HG03520 (cell line): ENCODE measurements around the gene SLC6A16.
"Not testable (repeated sequence)": the region's sequence is repeated elsewhere in the genome, so short reads cannot be mapped to it uniquely, and the experiment has no call there.

Experiments
- ATAC-seq: cut with Tn5 transposase; IDR thresholded peaks from one replicate; pipeline ENCODE4 v1.9.1; 2021; ENCODE audit warnings: mild to moderate bottlenecking, moderate library complexity; ENCODE audit not compliant: unreplicated experiment

SLC6A16 gene

GRCh38 chr19:49347191-49347590 is 22.2 kb upstream of the SLC6A16 start:
- ATAC-seq = no peak

- ATAC-seq = no peak
These were observed 19.8 kb upstream of the SLC6A16 start for GRCh38 chr19:49344505-49345423.

GRCh38 chr19:49343123-49343522 is 18.1 kb upstream of the SLC6A16 start:
- no peak for ATAC-seq

DNA sequence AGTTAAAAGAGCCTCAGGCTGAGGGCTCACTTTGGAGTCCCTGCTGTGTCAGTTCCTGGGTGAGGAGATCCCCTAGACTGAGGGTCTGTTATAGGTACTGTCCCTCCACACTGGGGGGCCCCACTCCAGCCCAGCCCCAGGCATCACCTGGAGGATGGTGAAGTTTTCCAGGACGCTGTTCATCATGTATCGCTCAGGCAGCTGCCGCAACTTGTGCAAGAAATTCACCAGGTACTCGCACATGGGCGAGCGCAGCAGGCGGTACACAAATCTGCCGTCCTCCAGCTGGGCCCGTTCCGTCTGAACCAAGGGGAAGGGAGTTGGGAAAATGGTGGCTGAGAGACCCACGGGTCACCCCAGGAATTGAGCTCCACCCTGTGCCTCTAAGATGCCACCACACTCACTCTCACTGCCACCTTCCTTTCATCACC is 17.3 kb upstream of the SLC6A16 start:
- ATAC-seq = no peak

DNA sequence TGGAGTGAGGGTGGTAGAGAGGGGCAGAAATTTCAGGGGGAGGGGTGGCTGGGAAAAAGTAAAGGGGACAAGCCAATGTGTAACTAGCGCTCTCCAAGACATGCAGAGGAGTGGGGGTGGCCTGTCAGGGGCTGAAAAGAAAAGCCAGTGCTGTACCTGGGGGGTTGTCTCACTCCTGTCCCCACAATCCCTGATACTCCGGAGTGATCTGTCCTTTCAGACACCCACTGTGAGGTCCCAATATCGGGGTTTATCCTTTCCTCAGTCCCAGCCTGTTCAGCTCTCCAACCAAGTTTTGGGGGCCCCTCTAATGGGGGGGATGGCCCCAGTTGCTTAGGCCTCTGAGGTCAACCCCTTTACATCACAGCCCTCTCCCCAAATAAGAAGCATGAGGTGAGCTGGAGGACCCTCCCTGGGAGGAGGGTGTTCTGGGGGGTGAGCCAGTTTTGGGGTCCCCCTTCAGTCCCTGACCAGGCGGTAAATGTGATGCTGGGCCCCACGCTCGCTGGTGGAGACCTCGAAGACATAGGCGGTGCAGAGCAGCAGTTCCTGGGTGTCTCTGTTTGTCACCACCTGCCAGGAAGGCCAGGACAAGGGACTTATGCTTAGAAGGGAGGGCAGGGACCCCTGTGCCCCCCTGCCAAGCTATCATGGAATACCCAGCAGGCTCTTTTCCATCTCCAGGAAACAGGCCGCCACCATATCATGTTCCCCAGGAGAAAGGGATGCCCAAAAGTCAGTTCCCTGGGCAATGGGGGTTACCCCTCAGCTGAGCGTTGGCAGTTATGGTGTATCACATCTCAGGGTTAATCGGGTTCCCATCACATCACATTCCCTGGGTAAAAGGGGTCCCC is 16.1 kb upstream of the SLC6A16 start:
- ATAC-seq = no peak

DNA sequence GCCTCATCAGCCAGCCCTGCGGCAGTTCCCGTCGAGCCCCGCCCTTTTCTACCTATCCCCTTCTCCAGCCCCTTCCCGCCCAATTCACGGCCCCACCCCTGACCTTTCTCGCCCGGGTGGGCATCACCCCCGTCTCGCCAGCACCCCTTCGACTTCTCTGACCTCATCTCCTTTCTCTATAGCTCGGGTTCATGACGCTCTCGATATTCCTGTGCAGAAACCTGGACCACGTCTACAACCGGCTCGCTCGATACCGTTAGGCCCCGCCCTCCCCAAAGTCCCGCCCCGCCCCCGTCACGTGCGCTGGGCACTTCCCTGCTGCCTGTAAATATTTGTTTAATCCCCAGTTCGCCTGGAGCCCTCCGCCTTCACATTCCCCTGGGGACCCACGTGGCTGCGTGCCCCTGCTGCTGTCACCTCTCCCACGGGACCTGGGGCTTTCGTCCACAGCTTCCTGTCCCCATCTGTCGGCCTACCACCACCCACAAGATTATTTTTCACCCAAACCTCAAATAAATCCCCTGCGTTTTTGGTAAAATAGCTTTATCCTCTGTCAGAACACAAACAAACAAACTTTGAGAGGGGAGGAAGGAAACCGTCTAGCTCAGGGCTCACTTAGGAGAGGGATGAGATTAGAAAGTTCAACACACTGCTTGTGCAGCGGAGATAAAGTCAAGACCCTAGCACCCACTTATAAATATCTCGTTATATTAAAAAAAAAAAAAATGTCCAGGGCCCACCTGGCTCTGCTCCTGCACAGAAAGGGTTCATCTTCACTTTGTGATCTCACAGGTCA is 15.3 kb upstream of the SLC6A16 start:
- ATAC-seq = peak; percentile 60

DNA sequence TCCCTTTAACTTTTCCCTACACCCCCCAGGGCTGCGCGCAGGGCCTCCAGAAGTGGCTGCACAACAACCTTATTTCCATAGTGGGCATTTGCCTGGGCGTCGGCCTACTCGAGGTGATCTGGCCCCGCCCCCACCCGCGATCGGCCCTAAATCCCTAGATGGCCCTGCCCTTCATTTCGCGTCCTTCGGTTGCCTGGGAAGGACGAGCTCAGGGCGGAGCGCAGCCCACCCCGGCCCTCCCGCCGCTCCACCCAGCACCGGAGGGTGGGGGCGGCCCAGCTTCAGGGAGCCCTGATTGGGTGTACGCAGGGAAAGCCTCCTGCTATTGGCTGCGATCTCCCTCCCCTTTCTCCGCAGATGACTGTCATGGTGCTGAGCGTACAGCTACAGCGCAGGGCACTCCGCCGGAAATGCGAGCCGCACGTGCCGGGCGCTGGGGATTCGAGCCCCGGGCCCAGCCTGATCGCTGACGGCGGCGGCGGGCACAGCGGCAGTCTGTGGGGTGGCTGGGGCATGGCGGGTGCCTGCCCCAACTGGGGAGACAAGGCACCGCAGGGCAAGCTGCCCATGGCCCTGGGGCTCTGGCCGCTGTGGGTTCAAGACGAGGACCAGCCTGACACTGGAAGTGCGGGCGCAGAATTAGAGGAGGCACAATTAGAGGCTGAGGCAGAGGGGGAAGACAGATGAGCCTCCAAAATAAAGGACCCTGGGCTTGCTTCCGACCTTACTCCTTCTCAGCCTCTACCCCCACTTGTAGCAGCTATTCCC is 14.5 kb upstream of the SLC6A16 start:
- no peak for ATAC-seq

DNA sequence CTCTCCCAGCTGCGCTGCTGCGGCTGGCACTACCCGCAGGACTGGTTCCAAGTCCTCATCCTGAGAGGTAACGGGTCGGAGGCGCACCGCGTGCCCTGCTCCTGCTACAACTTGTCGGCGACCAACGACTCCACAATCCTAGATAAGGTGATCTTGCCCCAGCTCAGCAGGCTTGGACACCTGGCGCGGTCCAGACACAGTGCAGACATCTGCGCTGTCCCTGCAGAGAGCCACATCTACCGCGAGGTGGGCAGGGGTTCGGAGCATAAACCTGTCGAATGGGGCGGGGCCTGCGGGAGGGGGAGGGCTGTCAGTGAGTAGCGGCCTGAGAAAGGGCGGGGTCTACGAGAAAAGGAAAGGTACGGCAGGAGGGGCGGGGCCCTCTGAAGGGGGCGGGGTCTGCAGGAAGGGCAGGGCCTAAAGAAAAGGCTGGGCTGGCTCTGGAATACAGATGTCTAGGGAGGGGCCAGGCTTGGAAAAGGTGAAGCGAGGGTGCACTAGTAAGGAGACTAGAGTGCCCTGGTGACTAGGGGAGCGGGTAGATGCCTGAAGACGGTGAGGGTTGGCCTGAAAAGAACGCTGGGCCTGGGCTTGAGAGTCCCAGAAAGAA is 13.8 kb upstream of the SLC6A16 start:
- ATAC-seq = no peak

- ATAC-seq = no peak
These were observed 13.2 kb upstream of the SLC6A16 start for GRCh38 chr19:49338023-49338677.

DNA sequence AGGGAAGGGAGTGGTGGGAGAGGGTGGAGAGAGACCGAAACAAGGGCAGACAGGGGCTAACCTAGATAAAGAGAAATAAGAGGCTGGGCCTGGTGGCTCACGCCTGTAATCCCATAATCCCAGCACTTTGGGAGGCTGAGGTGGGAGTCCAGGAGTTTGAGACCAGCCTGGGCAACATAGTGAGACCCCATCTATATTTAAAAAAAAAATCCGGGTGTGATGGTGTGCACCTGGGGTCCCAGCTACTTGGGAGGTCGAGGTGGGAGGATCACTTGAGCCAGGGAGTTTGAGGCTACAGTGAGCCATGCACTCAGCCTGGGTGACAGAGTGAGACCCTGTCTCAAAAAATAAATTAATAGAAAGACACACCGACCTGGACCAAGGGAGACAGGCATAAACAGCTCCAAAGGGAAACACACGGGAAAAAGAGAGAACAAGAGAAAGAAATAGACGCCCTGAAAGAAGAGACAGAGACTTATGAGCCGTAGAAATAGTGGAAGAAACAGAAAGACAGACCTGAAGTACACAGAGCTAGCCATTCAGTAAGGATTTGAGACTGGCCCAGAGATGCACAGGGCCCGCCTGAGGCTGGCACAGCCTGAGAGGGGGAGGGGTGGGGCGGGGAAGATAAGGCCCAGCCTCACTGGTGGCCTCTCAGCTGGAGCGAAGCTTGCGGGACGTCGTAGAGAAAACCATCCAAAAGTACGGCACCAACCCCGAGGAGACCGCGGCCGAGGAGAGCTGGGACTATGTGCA is 12.5 kb upstream of the SLC6A16 start:
- ATAC-seq = no peak

GRCh38 chr19:49336482-49337266 is 11.7 kb upstream of the SLC6A16 start:
- no peak for ATAC-seq

DNA sequence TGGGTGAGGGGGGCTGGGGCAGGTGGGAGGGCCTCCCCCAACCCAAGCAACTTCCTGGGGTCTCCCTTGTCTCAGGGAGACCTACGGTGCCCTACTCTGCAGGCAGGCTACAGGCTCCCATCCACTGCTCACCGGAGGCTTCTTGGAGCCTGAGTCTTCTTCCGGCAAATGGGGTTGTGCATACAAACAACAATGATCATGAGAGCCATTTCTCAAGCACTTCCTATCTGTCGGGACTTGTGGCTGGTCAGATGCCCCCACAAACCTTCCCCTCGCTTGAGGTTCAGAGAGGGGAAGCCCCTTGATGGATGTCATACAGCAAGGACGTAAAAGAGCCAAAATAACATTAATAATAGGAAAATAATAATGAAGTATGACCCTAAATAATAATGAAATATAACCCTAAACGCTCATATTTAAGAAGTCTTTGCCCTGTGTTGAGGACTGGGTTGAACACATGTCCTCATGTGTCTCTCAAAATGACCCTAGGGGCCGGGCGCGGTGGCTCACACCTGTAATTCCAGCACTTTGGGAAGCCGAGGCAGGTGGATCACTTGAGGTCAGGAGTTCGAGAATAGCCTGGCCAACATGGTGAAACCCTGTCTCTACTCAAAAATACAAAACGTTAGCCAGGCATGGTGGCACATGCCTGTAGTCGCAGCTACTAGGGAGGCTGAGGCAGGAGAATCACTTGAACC is 10.9 kb upstream of the SLC6A16 start:
- no peak for ATAC-seq

GRCh38 chr19:49335071-49335783 is 10.2 kb upstream of the SLC6A16 start, which contains the start of gene CD37:
Gene CD37 (plus strand): TSS chr19:49335406. CDS start chr19:49335541, 135 bp downstream.
- ATAC-seq = no peak

GRCh38 chr19:49333811-49334288 is 8.9 kb upstream of the SLC6A16 start:
- ATAC-seq = no peak

- ATAC-seq = no peak
These were observed 8.4 kb upstream of the SLC6A16 start for GRCh38 chr19:49333418-49333805.

GRCh38 chr19:49332691-49333417 is 7.9 kb upstream of the SLC6A16 start:
- ATAC-seq = not testable (repeated sequence)
